ENCODE data around the gene SMIM45.

Gene SMIM45

GRCh38 chr22:41911001-41911611 is 40.8 kb upstream of the SMIM45 start:
- H3K4me1 ChIP-seq (ENCODE audit: control insufficient read depth in 1 of 2, insufficient read depth in 1 of 2, low read depth in 1 of 2, low read length in 1 of 2), result peaks cover 31 to 46% of the 10 kb centered on the region in 2 experiments
- H3K27ac ChIP-seq, result no peak overlapping the region
- TF ChIP-seq, protein P1, sequence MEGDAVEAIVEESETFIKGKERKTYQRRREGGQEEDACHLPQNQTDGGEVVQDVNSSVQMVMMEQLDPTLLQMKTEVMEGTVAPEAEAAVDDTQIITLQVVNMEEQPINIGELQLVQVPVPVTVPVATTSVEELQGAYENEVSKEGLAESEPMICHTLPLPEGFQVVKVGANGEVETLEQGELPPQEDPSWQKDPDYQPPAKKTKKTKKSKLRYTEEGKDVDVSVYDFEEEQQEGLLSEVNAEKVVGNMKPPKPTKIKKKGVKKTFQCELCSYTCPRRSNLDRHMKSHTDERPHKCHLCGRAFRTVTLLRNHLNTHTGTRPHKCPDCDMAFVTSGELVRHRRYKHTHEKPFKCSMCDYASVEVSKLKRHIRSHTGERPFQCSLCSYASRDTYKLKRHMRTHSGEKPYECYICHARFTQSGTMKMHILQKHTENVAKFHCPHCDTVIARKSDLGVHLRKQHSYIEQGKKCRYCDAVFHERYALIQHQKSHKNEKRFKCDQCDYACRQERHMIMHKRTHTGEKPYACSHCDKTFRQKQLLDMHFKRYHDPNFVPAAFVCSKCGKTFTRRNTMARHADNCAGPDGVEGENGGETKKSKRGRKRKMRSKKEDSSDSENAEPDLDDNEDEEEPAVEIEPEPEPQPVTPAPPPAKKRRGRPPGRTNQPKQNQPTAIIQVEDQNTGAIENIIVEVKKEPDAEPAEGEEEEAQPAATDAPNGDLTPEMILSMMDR (IDR thresholded peaks at IDR 0.05), result no peak
- H3K4me3 ChIP-seq (ENCODE audit: low read depth in 1 of 2, low read length in 1 of 2), result peak overlapping the region in 1 of 2 experiments; percentile 38
- peaks cover 73% of the 10 kb centered on the region for H3K27me3 ChIP-seq
- no peaks in the 10 kb centered on the region for H3K9me3 ChIP-seq
- H3K36me3 ChIP-seq, result peaks cover 8% of the 10 kb centered on the region

DNA sequence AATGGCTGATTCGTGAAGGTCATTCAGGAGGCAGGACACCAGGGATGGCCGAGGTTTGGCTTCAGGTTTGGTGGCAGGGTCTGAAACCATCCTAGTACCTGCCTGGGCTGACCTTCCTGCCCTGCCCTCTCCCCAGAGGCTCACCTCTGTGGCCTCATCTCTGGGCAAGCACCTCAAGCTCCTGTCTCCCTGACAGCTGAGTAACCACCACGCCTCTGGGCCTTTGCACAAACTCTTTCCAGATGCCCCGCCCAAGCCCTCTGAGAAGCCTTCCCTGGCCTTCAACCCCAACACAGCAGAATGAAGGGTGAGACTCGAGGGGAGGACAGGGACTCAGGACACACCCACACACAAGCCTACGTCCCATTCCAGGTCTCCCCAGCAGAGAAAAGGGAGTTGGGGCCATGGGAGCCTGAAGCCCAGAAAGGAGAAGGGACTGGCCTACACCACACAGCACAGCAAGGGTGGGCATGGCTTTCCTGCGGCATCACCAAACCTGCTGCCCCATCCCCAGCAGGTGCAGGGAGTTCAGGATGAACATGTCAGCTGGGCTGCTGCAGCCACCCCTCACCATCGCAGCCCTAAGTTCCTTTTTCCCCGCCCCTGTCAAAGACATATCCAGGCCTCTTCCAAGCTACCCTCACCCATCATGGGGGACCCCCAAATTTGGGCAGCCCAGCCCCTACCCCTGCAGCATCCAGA is 39.5 kb upstream of the SMIM45 start:
- TF ChIP-seq, protein P1 (IDR thresholded peaks at IDR 0.05), result no peak
- Histone ChIP-seq H3K4me1 (ENCODE audit: control insufficient read depth in 1 of 2, insufficient read depth in 1 of 2, low read depth in 1 of 2, low read length in 1 of 2) (peaks cover 30 to 45% of the 10 kb centered on the region in 2 experiments), H3K4me3 (ENCODE audit: low read depth in 1 of 2, low read length in 1 of 2) (no peak overlapping the region), H3K9me3 (no peaks in the 10 kb centered on the region), H3K36me3 (no peaks in the 10 kb centered on the region), H3K27ac (no peak overlapping the region), H3K27me3 (peaks cover 86% of the 10 kb centered on the region)

- no peak overlapping the region for H3K4me3 ChIP-seq (ENCODE audit: low read depth in 1 of 2, low read length in 1 of 2)
- TF ChIP-seq, protein P1 (IDR thresholded peaks at IDR 0.05), result no peak
- no peaks in the 10 kb centered on the region for H3K9me3 ChIP-seq
- no peak overlapping the region for H3K27ac ChIP-seq
- peaks cover 93% of the 10 kb centered on the region for H3K27me3 ChIP-seq
- H3K4me1 ChIP-seq (ENCODE audit: control insufficient read depth in 1 of 2, insufficient read depth in 1 of 2, low read depth in 1 of 2, low read length in 1 of 2), result peaks cover 26 to 41% of the 10 kb centered on the region in 2 experiments
- no peaks in the 10 kb centered on the region for H3K36me3 ChIP-seq
These were observed 38.8 kb upstream of the SMIM45 start for GRCh38 chr22:41913040-41913719.

DNA sequence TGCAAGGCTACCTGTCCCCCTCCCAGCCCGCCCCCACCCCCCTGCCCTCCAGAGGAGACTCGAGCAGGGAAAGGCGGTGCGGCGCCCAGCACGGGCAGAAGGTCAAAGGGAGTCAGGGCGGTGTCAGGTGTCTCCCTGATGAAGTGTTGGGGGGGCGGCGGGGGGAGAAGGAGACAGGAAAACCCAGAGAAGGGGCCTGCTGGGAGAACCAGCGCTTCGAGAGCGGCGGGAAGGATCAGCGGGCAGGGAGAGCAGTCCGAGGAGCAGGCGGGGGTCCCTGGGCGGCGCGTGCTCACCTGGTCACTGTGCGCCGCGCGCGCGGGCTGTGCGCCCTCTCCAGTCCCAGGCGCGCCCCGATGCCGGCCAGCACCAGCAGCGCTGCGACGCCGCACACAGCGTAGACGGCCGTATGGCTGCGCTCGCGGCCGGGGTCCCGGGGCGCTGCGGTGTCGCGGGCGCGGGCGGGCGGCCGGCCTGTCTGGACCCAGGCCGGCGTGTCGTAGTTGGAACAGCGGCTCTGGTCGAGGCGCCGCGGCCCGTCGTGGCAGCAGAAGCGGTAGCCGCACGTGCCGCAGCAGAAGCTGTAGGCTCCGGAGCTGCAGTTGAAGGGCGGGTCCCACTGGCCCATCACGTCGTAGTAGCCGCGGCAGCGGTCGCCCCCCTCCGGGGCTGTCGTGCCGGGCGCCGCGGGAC is 38.0 kb upstream of the SMIM45 start:
- peaks cover 21 to 35% of the 10 kb centered on the region in 2 experiments for H3K4me1 ChIP-seq (ENCODE audit: control insufficient read depth in 1 of 2, insufficient read depth in 1 of 2, low read depth in 1 of 2, low read length in 1 of 2)
- no peaks in the 10 kb centered on the region for H3K36me3 ChIP-seq
- H3K9me3 ChIP-seq, result no peaks in the 10 kb centered on the region
- peaks cover 100% of the 10 kb centered on the region for H3K27me3 ChIP-seq
- H3K27ac ChIP-seq, result no peak overlapping the region
- no peak overlapping the region for H3K4me3 ChIP-seq (ENCODE audit: low read depth in 1 of 2, low read length in 1 of 2)
- TF ChIP-seq, protein P1 (IDR thresholded peaks at IDR 0.05), result no peak

- Histone ChIP-seq H3K27ac (no peak overlapping the region), H3K36me3 (no peaks in the 10 kb centered on the region), H3K4me3 (ENCODE audit: low read depth in 1 of 2, low read length in 1 of 2) (no peak overlapping the region), H3K27me3 (peaks cover 100% of the 10 kb centered on the region), H3K9me3 (no peaks in the 10 kb centered on the region), H3K4me1 (ENCODE audit: control insufficient read depth in 1 of 2, insufficient read depth in 1 of 2, low read depth in 1 of 2, low read length in 1 of 2) (peaks cover 21 to 35% of the 10 kb centered on the region in 2 experiments)
- TF ChIP-seq, protein P1 (IDR thresholded peaks at IDR 0.05), result no peak
These were observed 37.3 kb upstream of the SMIM45 start for GRCh38 chr22:41914611-41915034.

Measured in neutrophil (primary cell).